Duodenal mucosa (tissue), 2 donors: ENCODE data around the gene SLC25A21.

ENCODE experiments used
- H3K27ac ChIP-seq: one replicate; pipeline ENCODE4 v1.7.0; 2013; ENCODE audit warnings: low read depth, low read length
- H3K27me3 ChIP-seq, 2 donors: one replicate each; pipeline ENCODE4 v1.7.0; 2013; ENCODE audit warnings: low read length in 2 of 2, control low read depth in 1 of 2; ENCODE audit not compliant: insufficient read depth in 2 of 2, control insufficient read depth in 1 of 2
- H3K36me3 ChIP-seq, 2 donors: one replicate each; pipeline ENCODE4 v1.7.0; 2013; ENCODE audit warnings: low read length in 2 of 2, control low read depth in 1 of 2; ENCODE audit not compliant: insufficient read depth in 2 of 2, control insufficient read depth in 1 of 2
- H3K4me1 ChIP-seq, 2 donors: one replicate each; pipeline ENCODE4 v1.7.0; 2013; ENCODE audit warnings: low read length in 2 of 2, control low read depth in 1 of 2; ENCODE audit not compliant: insufficient read depth in 2 of 2, control insufficient read depth in 1 of 2
- H3K4me3 ChIP-seq, 2 donors: one replicate each; pipeline ENCODE4 v1.7.0; 2013; ENCODE audit warnings: low read length in 2 of 2, low read depth in 1 of 2
- H3K9ac ChIP-seq, 2 donors: one replicate each; pipeline ENCODE4 v1.7.0; 2013; ENCODE audit warnings: low read length in 2 of 2, low read depth in 1 of 2
- H3K9me3 ChIP-seq, 2 donors: one replicate each; pipeline ENCODE4 v1.7.0; 2013; ENCODE audit warnings: low read length in 2 of 2, control low read depth in 1 of 2; ENCODE audit not compliant: control insufficient read depth in 1 of 2

The SLC25A21 gene

GRCh38 chr14:36653413-36653812, 519.0 kb downstream of the SLC25A21 start:
- H3K4me1 ChIP-seq = peaks cover 1 to 18% of the 10 kb centered on the region in 2 donors
- no peak overlapping the region for H3K4me3 ChIP-seq
- H3K9ac ChIP-seq = no peak overlapping the region
- H3K27ac ChIP-seq = no peak overlapping the region
- H3K27me3 ChIP-seq = peaks cover 93 to 98% of the 10 kb centered on the region in 2 donors
- H3K9me3 ChIP-seq = no peaks in the 10 kb centered on the region
- no peaks in the 10 kb centered on the region for H3K36me3 ChIP-seq

GRCh38 chr14:36652542-36653201, 519.7 kb downstream of the SLC25A21 start:
- Histone ChIP-seq H3K36me3 (no peaks in the 10 kb centered on the region), H3K4me3 (no peak overlapping the region), H3K27me3 (peaks cover 93 to 98% of the 10 kb centered on the region in 2 donors), H3K9me3 (no peaks in the 10 kb centered on the region), H3K27ac (no peak overlapping the region), H3K4me1 (peaks cover 4 to 25% of the 10 kb centered on the region in 2 donors), H3K9ac (no peak overlapping the region)

- H3K27me3 ChIP-seq = peaks cover 92 to 94% of the 10 kb centered on the region in 2 donors
These were observed 522.3 kb downstream of the SLC25A21 start for GRCh38 chr14:36649872-36650650.

GRCh38 chr14:36647824-36648753, 524.3 kb downstream of the SLC25A21 start:
- no peaks in the 10 kb centered on the region for H3K36me3 ChIP-seq
- H3K27ac ChIP-seq = no peak overlapping the region
- H3K4me1 ChIP-seq = peaks cover 4 to 11% of the 10 kb centered on the region in 2 donors
- peaks cover 73 to 81% of the 10 kb centered on the region in 2 donors for H3K27me3 ChIP-seq
- H3K4me3 ChIP-seq = peak overlapping the region; percentile 57 to 62
- H3K9me3 ChIP-seq = no peaks in the 10 kb centered on the region
- no peak overlapping the region for H3K9ac ChIP-seq

More at GRCh38 chr14:36649872-36650650, 522.3 kb downstream of the SLC25A21 start:
- Histone ChIP-seq H3K9me3 (no peaks in the 10 kb centered on the region), H3K4me3 (no peak overlapping the region), H3K27ac (no peak overlapping the region), H3K9ac (no peak overlapping the region), H3K4me1 (peaks cover 4 to 11% of the 10 kb centered on the region in 2 donors), H3K36me3 (no peaks in the 10 kb centered on the region)

GRCh38 chr14:36647417-36647823, 525.0 kb downstream of the SLC25A21 start:
- no peak overlapping the region for H3K27ac ChIP-seq
- no peaks in the 10 kb centered on the region for H3K9me3 ChIP-seq
- no peaks in the 10 kb centered on the region for H3K36me3 ChIP-seq
- H3K4me1 ChIP-seq = peaks cover 4 to 11% of the 10 kb centered on the region in 2 donors
- H3K9ac ChIP-seq = no peak overlapping the region
- H3K4me3 ChIP-seq = peak overlapping the region; percentile 57 to 62
- peaks cover 66 to 76% of the 10 kb centered on the region in 2 donors for H3K27me3 ChIP-seq

GRCh38 chr14:36646664-36647416, 525.6 kb downstream of the SLC25A21 start:
- H3K4me3 ChIP-seq = peak overlapping the region; percentile 17 to 57
- H3K4me1 ChIP-seq = peaks cover 4 to 11% of the 10 kb centered on the region in 2 donors
- H3K27me3 ChIP-seq = peaks cover 60 to 79% of the 10 kb centered on the region in 2 donors
- H3K27ac ChIP-seq = no peak overlapping the region
- H3K36me3 ChIP-seq = no peaks in the 10 kb centered on the region
- no peak overlapping the region for H3K9ac ChIP-seq
- no peaks in the 10 kb centered on the region for H3K9me3 ChIP-seq

- no peaks in the 10 kb centered on the region for H3K36me3 ChIP-seq
- H3K27ac ChIP-seq = no peak overlapping the region
- H3K4me1 ChIP-seq = no peaks in the 10 kb centered on the region
- no peak overlapping the region for H3K9ac ChIP-seq
- no peak overlapping the region for H3K4me3 ChIP-seq
- H3K9me3 ChIP-seq = no peaks in the 10 kb centered on the region
- H3K27me3 ChIP-seq = no peaks in the 10 kb centered on the region
These were observed 538.8 kb downstream of the SLC25A21 start for GRCh38 chr14:36633580-36633979.
